Activated CD8-positive, alpha-beta T cell treated with anti-CD3 and anti-CD28 coated beads for 36 hours (primary cell): ENCODE results near the gene RIN1. TPM values are rescaled to one million over a fixed set of nuclear protein-coding genes. Genes with fewer than 3 reads are reported as not detected.
"Not testable (repeated sequence)": the region's sequence is repeated elsewhere in the genome, so short reads cannot be mapped to it uniquely, and the experiment has no call there.

ENCODE experiments used
- ATAC-seq: fragments of 200-7000 bp; cut with Tn5 transposase; one replicate; pipeline ENCODE4 v1.10.0; 2021; ENCODE audit warnings: mild to moderate bottlenecking, moderate library complexity
- CTCF ChIA-PET: fragments of 350-600 bp; sonication (Branson Sonifier 250); formaldehyde crosslinking; loops from one replicate; lab custom pipeline; 2021; ENCODE audit warnings: antibody characterized with exemption; lab: Charles Lee
- POLR2A ChIA-PET: fragments of 350-600 bp; sonication (Branson Sonifier 250); formaldehyde crosslinking; loops from one replicate; lab custom pipeline; 2021; ENCODE audit warnings: antibody characterized with exemption; lab: Charles Lee
- DNase-seq: peaks from one replicate; pipeline ENCODE4 v3.0.0-alpha.2; 2020
- H3K27ac Mint-ChIP-seq: one replicate; pipeline ENCODE4 v1.8.0; 2021; ENCODE audit warnings: mild to moderate bottlenecking, mixed read lengths
- H3K27me3 Mint-ChIP-seq: one replicate; pipeline ENCODE4 v1.8.0; 2021; ENCODE audit warnings: mixed read lengths
- H3K36me3 Mint-ChIP-seq: one replicate; pipeline ENCODE4 v1.8.0; 2021; ENCODE audit warnings: low read depth, mixed read lengths
- H3K4me1 Mint-ChIP-seq: one replicate; pipeline ENCODE4 v1.8.0; 2021; ENCODE audit warnings: low read depth, mixed read lengths
- H3K4me3 Mint-ChIP-seq: one replicate; pipeline ENCODE4 v1.8.0; 2021; ENCODE audit warnings: mild to moderate bottlenecking, moderate library complexity, mixed read lengths
- H3K9me3 Mint-ChIP-seq: one replicate; pipeline ENCODE4 v1.8.0; 2021; ENCODE audit warnings: mixed read lengths
- intact Hi-C: fragments of 100-400 bp; cut with micrococcal nuclease; formaldehyde crosslinking; loops from one replicate; pipeline ENCODE4 v1.10.0; 2022
- total RNA-seq, 2 experiments: library from RNA; stranded (reverse); gene quantifications; one replicate each; pipeline ENCODE4 v1.2.3, GENCODE V29; 2021
- TF ChIP-seq, protein P1 (sequence below): fragments of 200-600 bp; IDR thresholded peaks from one replicate; pipeline ENCODE4 v1.8.0; 2022; ENCODE audit warnings: antibody characterized with exemption, mild to moderate bottlenecking

RIN1 gene
- total RNA-seq, 2 experiments from 2014 or later: 1.1 to 1.6 TPM

GRCh38 chr11:66313321-66314185 lies 22.7 kb downstream of the RIN1 start:
- peak; percentile 51 for DNase-seq
- H3K36me3 Mint-ChIP-seq: peaks cover 7% of the 10 kb centered on the region
- H3K4me3 Mint-ChIP-seq: peak overlapping the region; percentile 80
- no peaks in the 10 kb centered on the region for H3K27me3 Mint-ChIP-seq
- H3K4me1 Mint-ChIP-seq: peaks cover 39% of the 10 kb centered on the region
- TF ChIP-seq, protein P1, sequence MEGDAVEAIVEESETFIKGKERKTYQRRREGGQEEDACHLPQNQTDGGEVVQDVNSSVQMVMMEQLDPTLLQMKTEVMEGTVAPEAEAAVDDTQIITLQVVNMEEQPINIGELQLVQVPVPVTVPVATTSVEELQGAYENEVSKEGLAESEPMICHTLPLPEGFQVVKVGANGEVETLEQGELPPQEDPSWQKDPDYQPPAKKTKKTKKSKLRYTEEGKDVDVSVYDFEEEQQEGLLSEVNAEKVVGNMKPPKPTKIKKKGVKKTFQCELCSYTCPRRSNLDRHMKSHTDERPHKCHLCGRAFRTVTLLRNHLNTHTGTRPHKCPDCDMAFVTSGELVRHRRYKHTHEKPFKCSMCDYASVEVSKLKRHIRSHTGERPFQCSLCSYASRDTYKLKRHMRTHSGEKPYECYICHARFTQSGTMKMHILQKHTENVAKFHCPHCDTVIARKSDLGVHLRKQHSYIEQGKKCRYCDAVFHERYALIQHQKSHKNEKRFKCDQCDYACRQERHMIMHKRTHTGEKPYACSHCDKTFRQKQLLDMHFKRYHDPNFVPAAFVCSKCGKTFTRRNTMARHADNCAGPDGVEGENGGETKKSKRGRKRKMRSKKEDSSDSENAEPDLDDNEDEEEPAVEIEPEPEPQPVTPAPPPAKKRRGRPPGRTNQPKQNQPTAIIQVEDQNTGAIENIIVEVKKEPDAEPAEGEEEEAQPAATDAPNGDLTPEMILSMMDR: no peak
- H3K9me3 Mint-ChIP-seq: no peaks in the 10 kb centered on the region
- intact Hi-C loops: loop anchor here (5.0 kb wide), 2 partner anchors 34 to 74 kb away; partner anchors contain the start of genes B4GAT1 and BRMS1
- ATAC-seq: no peak
- POLR2A ChIA-PET: interaction anchor here (1.0 to 6.9 kb wide), 18 partner anchors 9 to 258 kb away, joined by 3 to 38 read pairs (median 6); partner anchors contain the start of genes B4GAT1, BRMS1, RAB1B and RIN1
- CTCF ChIA-PET: interaction anchor here (1.0 to 10.2 kb wide), 11 partner anchors 9 to 125 kb away, joined by 3 to 149 read pairs (median 37); partner anchors contain the start of genes B4GAT1, BRMS1, MRPL11 and RIN1
- H3K27ac Mint-ChIP-seq: peak overlapping the region; percentile 97

DNA sequence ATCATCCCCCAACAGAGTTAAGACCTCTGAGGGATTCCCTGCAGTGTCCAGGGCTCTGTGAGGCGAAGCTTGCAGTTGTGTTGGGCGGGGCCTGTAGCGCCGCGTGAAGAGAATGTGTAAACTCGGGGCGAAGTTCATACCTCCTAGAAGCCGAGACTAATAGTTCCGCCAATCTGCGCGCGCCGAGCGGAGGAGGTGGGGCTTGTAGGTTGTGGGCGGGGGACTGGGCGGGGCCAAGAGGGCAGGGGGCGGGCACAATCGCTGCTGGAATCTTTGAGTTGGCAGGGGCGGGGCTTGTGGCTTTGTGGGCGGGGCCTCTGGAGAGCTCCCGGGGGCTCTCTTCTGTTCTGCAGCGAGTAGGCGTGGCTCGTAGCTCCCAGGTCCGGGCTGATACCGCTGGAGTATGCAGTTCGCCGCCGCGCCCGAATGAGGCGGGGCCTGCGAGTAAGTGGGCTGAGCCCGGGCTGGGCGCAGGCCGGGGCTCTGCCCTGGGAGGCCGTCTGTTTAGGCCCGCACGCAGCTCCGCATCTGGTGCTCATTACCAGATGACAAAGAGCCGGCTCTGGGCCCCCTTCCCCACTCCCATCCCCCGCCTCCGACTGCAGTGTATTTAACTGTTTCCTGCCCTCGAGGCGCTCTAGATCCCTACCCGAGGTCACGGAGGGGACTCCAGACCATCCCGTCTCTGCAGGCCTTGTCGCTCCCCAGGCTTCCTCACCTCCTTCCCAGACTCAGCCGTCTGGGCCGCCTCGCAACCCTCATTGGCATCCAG lies 23.5 kb downstream of the RIN1 start:
- H3K9me3 Mint-ChIP-seq: no peaks in the 10 kb centered on the region
- peak overlapping the region; percentile 80 for H3K4me3 Mint-ChIP-seq
- intact Hi-C loops: loop anchor here (5.0 kb wide), 2 partner anchors 35 to 75 kb away; partner anchors contain the start of genes B4GAT1 and BRMS1
- no peaks in the 10 kb centered on the region for H3K27me3 Mint-ChIP-seq
- peaks cover 32% of the 10 kb centered on the region for H3K4me1 Mint-ChIP-seq
- TF ChIP-seq, protein P1: no peak
- peaks cover 7% of the 10 kb centered on the region for H3K36me3 Mint-ChIP-seq
- CTCF ChIA-PET: interaction anchor here (0.5 to 10.2 kb wide), 20 partner anchors 9 to 109 kb away, joined by 3 to 149 read pairs (median 8); partner anchors contain the start of genes B4GAT1, BRMS1, RIN1 and TMEM151A
- DNase-seq (peak; percentile 99), ATAC-seq (peak; percentile 71)
- peak overlapping the region; percentile 97 for H3K27ac Mint-ChIP-seq
- POLR2A ChIA-PET: interaction anchor here (0.5 to 6.9 kb wide), 24 partner anchors 10 to 467 kb away, joined by 3 to 38 read pairs (median 4); partner anchors contain the start of genes B4GAT1, BRMS1, RAB1B and RIN1

GRCh38 chr11:66311965-66312548 lies 24.2 kb downstream of the RIN1 start:
- ATAC-seq (peak; percentile 68), DNase-seq (peak; percentile 99)
- ChIA-PET POLR2A (interaction anchor here (0.5 to 6.9 kb wide), 19 partner anchors 10 to 466 kb away, joined by 3 to 38 read pairs (median 5); partner anchors contain the start of genes B4GAT1, BRMS1, RIN1 and SLC29A2), CTCF (interaction anchor here (0.5 to 10.2 kb wide), 31 partner anchors 10 to 244 kb away, joined by 3 to 149 read pairs (median 5); partner anchors contain the start of genes B4GAT1, BRMS1, DPP3 and RIN1)
- no peaks in the 10 kb centered on the region for H3K9me3 Mint-ChIP-seq
- H3K4me1 Mint-ChIP-seq: peaks cover 26% of the 10 kb centered on the region
- H3K4me3 Mint-ChIP-seq: peak overlapping the region; percentile 80
- H3K27me3 Mint-ChIP-seq: no peaks in the 10 kb centered on the region
- intact Hi-C loops: loop anchor here (5.0 kb wide), 2 partner anchors 35 to 75 kb away; partner anchors contain the start of genes B4GAT1 and BRMS1
- H3K36me3 Mint-ChIP-seq: peaks cover 7% of the 10 kb centered on the region
- peak overlapping the region; percentile 97 for H3K27ac Mint-ChIP-seq
- TF ChIP-seq, protein P1: peak; percentile 33

GRCh38 chr11:66311470-66311964 lies 24.7 kb downstream of the RIN1 start:
- Mint-ChIP-seq H3K4me1 (peaks cover 25% of the 10 kb centered on the region), H3K9me3 (no peaks in the 10 kb centered on the region), H3K36me3 (peaks cover 7% of the 10 kb centered on the region), H3K27me3 (no peaks in the 10 kb centered on the region), H3K4me3 (peak overlapping the region; percentile 80), H3K27ac (peak overlapping the region; percentile 97)
- no peak for DNase-seq
- intact Hi-C loops: loop anchor here (5.0 kb wide), 2 partner anchors 36 to 76 kb away; partner anchors contain the start of genes B4GAT1 and BRMS1
- TF ChIP-seq, protein P1: peak; percentile 96
- ATAC-seq: no peak
- POLR2A ChIA-PET: interaction anchor here (0.7 to 3.8 kb wide), 12 partner anchors 11 to 240 kb away, joined by 3 to 21 read pairs (median 6); partner anchors contain the start of genes BRMS1 and YIF1A
- CTCF ChIA-PET: interaction anchor here (0.7 to 10.2 kb wide), 29 partner anchors 10 to 244 kb away, joined by 3 to 149 read pairs (median 6); partner anchors contain the start of genes B4GAT1, BRMS1, DPP3 and RIN1

DNA sequence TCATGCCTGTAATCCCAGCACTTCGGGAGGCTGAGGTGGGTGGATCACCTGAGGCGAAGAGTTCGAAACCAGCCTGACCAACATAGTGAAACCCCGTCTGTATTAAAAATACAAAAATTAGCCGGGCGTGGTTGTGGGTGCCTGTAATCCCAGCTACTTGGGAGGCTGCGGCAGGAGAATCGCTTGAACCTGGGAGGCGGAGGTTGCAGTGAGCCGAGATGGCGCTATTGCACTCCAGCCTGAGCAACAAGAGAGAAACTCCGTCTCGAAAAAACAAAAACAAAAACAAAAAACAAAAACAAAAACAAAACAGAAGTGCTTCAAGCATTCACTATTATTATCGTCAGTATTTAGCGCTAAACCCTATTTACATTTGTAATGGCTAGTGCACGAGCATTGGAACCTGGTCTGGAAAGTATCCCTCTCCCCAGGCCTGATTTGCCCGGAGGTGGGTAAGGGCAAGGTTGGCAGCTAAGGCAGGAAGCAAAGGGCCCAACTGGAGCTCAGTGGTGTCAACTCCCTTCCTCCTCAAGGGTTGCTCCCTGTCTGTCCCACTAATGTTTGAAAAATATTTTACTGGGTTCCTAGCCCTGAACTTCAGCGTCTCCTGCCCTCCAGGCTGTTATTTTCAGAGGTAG lies 25.3 kb downstream of the RIN1 start:
- CTCF ChIA-PET: interaction anchor here (0.7 to 10.2 kb wide), 27 partner anchors 10 to 243 kb away, joined by 3 to 149 read pairs (median 6); partner anchors contain the start of genes B4GAT1, BRMS1, DPP3 and RIN1
- H3K27ac Mint-ChIP-seq, DNase-seq, H3K4me3 Mint-ChIP-seq, H3K36me3 Mint-ChIP-seq, H3K27me3 Mint-ChIP-seq, ATAC-seq, H3K9me3 Mint-ChIP-seq: not testable (repeated sequence)
- intact Hi-C loops: loop anchor here (5.0 kb wide), 2 partner anchors 36 to 76 kb away; partner anchors contain the start of genes B4GAT1 and BRMS1
- POLR2A ChIA-PET: interaction anchor here (0.7 to 3.8 kb wide), 11 partner anchors 11 to 240 kb away, joined by 3 to 21 read pairs (median 7); partner anchors contain the start of genes BRMS1 and YIF1A
- peaks cover 22% of the 10 kb centered on the region for H3K4me1 Mint-ChIP-seq
